ENCODE results near the gene DNAH17.
"Not testable (repeated sequence)": the region's sequence is repeated elsewhere in the genome, so short reads cannot be mapped to it uniquely, and the experiment has no call there.

DNAH17 gene

GRCh38 chr17:78514521-78514920, 62.7 kb downstream of the DNAH17 start:
- no peak for DNase-seq

DNA sequence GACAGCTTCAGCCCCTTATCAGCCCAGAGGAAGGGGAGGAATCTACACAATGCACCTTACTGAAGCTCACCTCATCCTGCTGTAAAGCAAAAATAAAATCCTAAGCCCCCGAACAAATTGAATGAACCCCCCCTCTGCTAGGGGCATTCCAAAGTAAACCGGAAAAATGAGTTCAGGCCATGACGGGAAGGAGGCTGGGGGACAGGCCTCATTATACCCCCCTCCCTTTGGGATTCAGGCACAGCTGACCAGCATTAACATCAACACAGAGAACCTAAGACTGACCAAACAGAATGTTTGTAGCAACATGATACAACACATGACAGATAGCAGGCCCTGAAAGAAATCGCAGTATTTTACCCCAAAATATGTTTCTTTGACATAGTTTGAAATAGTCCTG, 64.2 kb downstream of the DNAH17 start:
- DNase-seq = no peak

DNA sequence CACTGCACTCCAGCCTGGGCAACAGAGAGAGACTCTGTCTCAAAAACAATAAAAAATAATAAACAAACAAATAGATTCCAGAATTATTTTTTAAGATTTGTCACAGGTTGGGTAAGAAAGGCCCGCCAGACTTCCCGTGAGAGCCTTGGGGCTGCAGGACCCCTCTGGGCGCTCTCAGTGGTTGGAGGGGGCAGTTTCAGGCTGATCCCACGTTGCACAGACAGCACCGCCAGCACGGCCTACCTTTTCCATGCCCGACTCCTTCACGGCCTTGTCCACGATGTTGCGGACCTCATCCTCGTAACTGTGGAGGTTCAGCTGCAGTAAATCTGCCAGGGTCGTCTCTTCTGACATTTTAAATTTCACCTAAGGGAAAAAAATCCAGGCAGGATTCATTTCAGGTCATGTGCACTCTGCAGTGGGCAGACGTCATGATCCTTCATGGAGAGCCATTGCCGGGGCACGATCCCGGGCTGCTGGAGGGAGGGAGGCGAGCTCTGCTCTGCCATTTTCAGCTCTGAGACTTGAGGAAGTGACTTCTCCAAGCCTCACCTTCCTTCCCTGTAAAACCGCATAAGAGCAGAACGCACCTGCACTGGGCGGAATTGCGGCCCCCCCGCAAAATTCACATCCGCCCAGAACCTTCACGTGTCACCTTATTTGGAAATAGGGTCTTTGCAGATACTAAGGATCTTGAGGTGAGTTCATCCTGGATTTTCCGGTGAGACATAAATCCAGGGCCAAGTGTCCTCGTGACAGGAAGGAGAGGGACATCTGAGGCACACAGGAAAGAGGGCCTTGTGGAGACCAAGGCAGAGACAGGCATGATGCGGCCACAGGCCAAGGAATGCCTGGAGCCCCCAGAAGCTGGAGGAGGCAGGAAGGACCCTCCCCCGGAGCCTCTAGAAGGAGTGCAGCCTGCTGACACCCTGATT, 66.8 kb downstream of the DNAH17 start:
- DNase-seq = no peak

GRCh38 chr17:78507526-78507925, 69.7 kb downstream of the DNAH17 start:
- DNase-seq = no peak

DNA sequence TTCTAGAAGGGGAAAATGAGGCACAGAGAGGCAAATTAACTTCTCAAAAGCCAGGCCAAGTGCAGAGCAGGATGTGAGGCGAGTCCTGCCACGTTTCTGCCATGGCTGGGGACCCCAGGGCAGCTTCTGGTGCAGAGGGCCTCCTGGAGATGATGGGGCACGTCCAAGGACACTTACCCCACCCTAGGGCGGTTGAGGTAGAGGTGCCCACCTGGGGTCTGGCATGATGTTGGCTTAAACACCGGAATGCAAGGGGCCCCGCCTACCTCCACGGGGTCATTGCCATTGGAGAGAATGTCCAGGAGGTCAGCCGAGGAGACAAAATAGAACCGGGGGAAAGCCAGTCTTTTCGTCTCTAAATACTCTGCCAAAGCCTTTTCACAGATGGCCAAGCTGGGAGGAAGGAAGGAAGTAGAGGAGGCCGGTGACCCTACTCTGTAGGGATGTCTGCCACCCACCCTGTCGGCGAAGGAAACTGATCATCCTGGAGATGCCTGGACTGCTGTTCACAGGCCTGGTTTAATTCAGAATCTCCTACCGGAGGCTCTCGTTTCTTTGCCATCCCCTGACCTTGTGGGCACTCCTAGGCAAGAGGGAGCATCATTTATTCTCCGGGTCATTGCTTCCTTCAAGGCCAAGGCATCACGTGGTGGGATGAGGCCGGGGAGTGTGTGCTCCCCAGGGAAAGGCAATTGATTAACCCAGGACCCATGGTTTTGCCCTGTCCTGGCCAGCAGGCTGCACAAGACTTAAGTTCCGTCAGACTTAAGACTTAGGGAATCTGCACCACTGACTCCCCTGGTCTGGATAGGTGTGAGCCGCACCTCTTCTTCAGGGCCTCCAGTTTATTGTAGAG, 70.5 kb downstream of the DNAH17 start:
- no peak for DNase-seq

DNA sequence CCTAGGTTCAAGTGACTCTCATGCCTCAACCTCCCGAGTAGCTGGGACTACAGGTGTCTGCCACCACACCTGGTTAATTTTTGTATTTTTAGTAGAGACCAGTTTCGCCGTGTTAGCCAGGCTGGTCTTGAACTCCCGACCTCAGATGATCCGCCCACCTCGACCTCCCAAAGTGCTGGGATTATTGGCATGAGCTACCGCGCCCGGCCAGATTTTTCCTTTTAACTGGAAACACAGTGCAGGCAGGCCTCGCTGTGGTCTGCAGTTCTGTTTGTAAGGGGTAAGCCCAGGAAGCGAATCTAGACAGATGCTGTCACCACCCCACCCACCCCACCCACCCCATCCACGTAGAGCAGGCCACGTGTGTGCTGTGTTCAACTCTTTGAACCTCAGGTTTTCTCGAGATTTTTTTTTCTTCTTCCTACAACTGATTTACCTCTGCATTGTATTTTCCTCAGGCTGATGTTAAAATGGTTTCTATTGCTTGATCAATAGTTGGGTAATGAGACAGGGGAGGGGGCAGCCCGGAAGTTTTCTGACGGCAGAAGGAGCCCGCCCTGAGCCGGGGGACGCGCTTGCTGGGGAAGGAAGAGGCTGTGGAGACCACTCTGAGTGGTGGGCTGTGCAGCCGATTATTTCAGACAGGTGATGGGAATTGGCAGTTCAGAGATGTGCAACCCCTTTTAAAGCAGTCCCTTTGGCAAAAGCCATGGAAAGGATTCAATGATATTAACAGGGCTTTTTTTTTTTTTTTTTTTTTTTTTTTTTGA, 72.9 kb downstream of the DNAH17 start:
- no peak for DNase-seq

GRCh38 chr17:78503388-78503787, 73.8 kb downstream of the DNAH17 start:
- DNase-seq = not testable (repeated sequence)

GRCh38 chr17:78502611-78503148, 74.5 kb downstream of the DNAH17 start:
- no peak for DNase-seq

DNA sequence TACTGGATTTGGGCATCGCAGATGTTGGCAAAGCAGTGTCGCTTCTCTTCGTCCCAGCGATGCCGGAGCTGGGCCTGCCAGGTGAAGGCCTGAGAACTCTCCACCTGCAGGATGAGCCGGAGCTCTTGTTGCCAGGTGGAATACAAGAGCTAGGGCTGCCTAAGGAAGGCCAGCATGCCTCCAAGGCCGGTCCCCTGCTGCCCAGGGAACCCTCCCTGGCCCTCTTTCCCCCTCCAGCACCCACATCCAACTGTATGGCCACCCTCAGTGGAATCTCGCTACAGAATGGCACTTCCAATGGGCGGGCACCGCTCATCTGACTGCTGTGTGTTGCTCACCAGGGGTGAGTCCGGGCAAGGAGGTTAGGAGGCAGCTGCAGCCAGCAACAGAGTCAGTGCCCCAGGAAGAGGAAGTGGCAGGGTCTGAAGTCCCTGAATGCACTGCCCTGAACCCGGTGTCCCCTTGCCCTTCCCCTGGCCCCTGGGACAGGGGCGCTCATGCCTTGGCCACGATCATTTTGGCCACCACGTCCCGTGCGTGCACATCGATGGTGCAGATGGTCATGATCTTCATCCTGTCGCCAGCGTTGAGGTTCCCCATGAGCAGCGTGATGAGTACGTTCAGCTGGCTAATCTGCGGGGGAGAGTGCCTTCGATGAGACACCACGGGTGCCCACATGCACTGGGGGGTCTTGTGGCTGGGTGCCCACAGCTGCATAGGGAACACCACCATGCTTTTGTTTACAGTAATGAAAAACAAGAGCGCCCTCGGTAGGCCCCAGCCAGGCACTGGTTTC, 75.8 kb downstream of the DNAH17 start:
- no peak for DNase-seq

- DNase-seq = no peak
Observed at GRCh38 chr17:78500806-78501205, 76.4 kb downstream of the DNAH17 start.

GRCh38 chr17:78499715-78500540, 77.3 kb downstream of the DNAH17 start:
- no peak for DNase-seq

DNA sequence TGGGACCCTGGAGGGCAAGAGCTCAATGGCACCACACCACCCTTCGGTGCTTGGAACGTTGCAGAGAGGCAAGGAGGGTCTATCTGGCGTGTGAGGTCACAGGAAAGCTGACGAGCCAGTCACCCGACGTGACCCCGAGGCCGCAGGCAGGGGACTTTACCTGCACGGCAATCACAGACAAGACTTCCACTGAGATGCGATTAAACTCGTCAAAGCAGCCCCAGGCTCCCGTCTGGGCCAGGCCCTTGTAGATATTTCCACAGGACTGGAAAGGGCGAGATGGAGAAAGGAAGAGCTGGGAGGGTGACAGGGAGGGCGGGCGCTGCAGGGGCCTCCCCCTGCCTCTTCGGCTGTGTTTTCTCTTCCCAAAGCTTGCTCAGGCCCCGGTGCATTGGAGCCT, 78.3 kb downstream of the DNAH17 start:
- no peak for DNase-seq

DNA sequence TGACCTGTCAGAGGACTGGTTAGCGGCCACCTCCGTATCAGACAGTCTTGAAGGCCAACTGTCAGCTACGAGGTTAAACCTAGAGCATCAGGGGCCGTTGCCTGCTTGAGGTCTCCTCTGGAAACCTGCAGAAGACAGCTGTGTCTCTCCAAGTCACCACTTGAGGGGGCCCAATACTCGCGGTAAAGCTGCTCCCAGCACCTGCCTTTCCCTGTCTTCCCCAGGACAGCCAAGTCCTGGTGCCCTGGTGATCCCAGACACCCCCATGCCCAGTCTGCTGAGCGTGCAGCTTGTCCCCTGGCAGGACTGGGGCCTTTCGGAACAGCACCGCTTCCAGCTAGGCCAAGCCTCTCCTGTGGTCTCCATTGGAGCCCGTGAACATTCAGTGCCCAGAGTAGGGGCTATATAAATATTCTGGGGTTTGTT, 80.1 kb downstream of the DNAH17 start:
- peak; percentile 78 for DNase-seq

GRCh38 chr17:78496311-78496710, 80.9 kb downstream of the DNAH17 start:
- DNase-seq = no peak

GRCh38 chr17:78495634-78496033, 81.6 kb downstream of the DNAH17 start:
- DNase-seq = no peak

GRCh38 chr17:78494696-78495330, 82.4 kb downstream of the DNAH17 start:
- no peak for DNase-seq

DNA sequence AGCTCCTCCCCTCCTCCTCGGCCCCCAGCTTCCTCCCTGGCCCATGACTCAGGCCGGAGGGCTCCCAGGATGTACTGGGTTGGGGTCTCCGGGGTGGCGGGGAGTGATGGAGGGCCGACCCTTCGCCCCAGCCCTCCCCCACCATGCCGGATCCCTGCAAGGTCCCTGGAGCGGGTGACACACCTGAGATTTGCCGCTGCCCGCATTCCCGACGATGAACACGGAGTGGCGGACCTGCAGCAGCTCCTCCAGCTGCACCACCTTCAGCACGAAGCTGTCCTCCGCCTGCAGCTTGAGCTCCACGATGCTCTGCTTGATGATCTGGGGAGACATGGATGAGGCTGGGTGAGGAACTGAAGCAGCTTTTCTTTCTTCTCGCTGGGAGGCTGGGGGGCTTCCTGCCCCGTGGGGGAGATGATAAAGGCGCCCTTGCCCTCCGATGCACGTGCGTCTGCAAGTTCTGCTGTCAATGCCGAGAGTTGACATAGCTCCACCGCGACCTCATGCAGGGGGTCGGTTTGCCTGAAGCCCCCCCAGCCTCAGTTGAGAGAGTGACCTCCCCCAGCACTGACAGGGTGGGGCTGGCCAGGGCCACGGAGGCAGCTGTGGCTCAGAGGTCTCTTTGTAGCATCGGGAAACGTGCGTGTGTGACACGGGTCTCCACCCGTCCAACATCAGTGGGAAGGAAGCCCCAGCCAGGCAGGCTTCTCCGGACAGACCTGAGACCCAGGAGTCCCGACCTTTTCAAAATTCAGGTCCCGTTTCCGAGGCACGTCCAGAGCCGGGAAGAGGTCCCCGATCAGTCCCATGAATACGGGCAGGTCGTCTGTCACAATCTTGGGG, 83.1 kb downstream of the DNAH17 start:
- DNase-seq = no peak

DNA sequence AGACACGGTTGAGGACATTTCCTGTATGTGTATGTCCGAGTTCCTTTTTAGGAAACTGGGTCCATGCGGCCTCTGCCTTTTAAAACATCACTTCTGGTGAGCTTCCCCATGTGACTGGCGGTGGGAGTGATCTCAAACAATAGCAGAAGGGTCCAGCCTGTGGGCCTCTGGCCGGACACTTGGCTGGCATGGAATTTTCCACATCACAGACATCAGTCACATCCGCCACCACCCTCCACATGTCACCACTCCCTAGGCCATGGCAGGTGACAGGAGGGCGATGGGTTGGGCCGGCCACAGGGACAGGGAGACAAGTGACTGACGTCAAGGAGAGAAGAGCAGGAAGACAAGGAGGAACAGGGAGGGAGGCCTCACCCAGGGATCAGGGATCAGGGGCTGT, 83.7 kb downstream of the DNAH17 start:
- DNase-seq = no peak

GRCh38 chr17:78492116-78492799, 84.9 kb downstream of the DNAH17 start:
- DNase-seq = no peak
